ENCODE results near the gene ATP6V0C.

DNA sequence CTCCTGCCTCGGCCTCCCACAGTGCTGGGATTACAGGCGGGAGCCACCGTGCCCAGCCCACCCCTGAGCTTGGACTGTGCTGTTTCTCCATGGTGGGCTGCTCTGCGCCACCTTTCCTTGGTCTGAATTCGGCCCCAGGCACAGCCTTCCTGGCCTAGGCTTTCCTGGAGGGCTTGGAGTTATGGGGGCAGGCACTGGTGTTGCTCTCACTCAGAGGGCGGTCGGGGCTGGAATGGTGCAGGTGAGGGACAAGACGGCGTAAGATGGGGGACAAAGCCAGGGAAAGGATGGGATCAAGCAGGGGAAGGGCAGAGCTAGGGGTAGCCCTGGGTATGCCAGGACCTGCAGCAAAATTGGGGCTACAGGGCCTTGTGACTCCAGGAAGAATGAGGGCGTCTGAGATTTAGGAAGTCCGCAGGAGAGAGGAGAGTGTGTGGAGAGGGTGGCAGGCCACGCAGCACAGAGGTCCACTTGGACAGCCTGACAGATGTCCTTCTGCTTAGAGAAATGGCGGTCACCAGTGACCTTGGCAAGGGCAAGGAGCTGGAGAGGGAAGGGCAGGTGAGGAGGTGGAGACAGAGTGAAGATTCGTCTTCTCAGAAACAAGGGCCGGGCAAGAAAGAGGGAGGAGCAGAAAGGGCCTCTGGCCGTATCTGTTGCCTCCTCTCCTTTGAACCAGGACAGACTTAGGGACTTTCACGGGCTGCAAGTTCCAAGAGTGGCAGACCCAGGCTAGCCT is 1.6 kb upstream of the ATP6V0C start:
- TF ChIP-seq CTCF (IDR thresholded peaks at IDR 0.05): no peak
- TF ChIP-seq POLR2A (IDR thresholded peaks at IDR 0.05): no peak
